ENCODE measurements around the gene ATF6. TPM values are rescaled to one million over a fixed set of nuclear protein-coding genes. Genes with fewer than 3 reads are reported as not detected.
A peak's percentile ranks its signal among the peaks of the same experiment; 100 is the strongest.

ATF6 gene
- total RNA-seq, 1 donor = 28.6 TPM

- H3K36me3 ChIP-seq (ENCODE audit: insufficient read depth, low read length) = no peaks in the 10 kb centered on the region
- H4K20me1 ChIP-seq (ENCODE audit: insufficient read depth, low read length) = peaks cover under 1% of the 10 kb centered on the region
- TF ChIP-seq CTCF (IDR thresholded peaks at IDR 0.05; ENCODE audit: extremely low read depth, low read depth, low read length) = no peak
- H3K9me3 ChIP-seq (ENCODE audit: low read depth, low read length) = no peaks in the 10 kb centered on the region
- H3K4me1 ChIP-seq (ENCODE audit: insufficient read depth, low read length) = peaks cover 26% of the 10 kb centered on the region
- H3K27me3 ChIP-seq (ENCODE audit: insufficient read depth, low read length) = peaks cover 4% of the 10 kb centered on the region
- no peaks in the 10 kb centered on the region for H3K79me2 ChIP-seq (ENCODE audit: insufficient read depth, low read length)
- peak; percentile 73 for DNase-seq (ENCODE audit: insufficient read length, low spot score, missing footprints)
- H3K4me2 ChIP-seq (ENCODE audit: insufficient read depth, low read length) = no peak overlapping the region
- H3K4me3 ChIP-seq (ENCODE audit: insufficient read depth, low read length) = no peak overlapping the region
- H2AFZ ChIP-seq (ENCODE audit: low read length) = no peak overlapping the region
- H3K27ac ChIP-seq (ENCODE audit: low read depth, low read length) = no peak overlapping the region
These were observed 240.0 kb downstream of the ATF6 start for GRCh38 chr1:162006081-162006480.

GRCh38 chr1:162007466-162007865 lies 241.3 kb downstream of the ATF6 start:
- Histone ChIP-seq H3K4me1 (ENCODE audit: insufficient read depth, low read length) (peaks cover 25% of the 10 kb centered on the region), H3K36me3 (ENCODE audit: insufficient read depth, low read length) (no peaks in the 10 kb centered on the region), H3K4me2 (ENCODE audit: insufficient read depth, low read length) (no peak overlapping the region), H2AFZ (ENCODE audit: low read length) (no peak overlapping the region), H3K27ac (ENCODE audit: low read depth, low read length) (no peak overlapping the region), H4K20me1 (ENCODE audit: insufficient read depth, low read length) (peaks cover 5% of the 10 kb centered on the region), H3K79me2 (ENCODE audit: insufficient read depth, low read length) (no peaks in the 10 kb centered on the region), H3K27me3 (ENCODE audit: insufficient read depth, low read length) (peaks cover 4% of the 10 kb centered on the region), H3K4me3 (ENCODE audit: insufficient read depth, low read length) (no peak overlapping the region), H3K9me3 (ENCODE audit: low read depth, low read length) (no peaks in the 10 kb centered on the region)
- TF ChIP-seq CTCF (IDR thresholded peaks at IDR 0.05; ENCODE audit: extremely low read depth, low read depth, low read length) = no peak
- peak; percentile 77 for DNase-seq (ENCODE audit: insufficient read length, low spot score, missing footprints)

DNA sequence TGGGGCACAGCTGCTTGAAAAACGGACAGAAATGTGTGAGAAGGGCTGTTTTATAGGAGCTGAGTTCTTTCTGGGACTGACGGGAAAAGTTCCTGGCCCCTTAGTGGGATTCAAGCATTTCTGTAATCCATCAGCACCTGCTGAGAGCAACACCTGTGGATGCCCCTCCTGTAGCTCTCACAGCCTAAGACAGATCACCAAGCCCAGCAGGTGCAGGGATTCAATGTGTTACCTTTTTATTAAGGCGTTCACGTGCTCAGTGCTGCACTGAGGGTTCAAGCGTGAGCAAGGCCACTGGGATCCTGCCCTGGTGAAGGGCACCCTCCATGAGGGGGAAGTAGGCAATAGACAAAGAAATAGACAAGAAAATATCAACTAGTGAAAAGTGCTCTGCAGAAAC lies 242.7 kb downstream of the ATF6 start:
- Histone ChIP-seq H3K4me1 (ENCODE audit: insufficient read depth, low read length) (peaks cover 14% of the 10 kb centered on the region), H4K20me1 (ENCODE audit: insufficient read depth, low read length) (peaks cover 5% of the 10 kb centered on the region), H3K4me2 (ENCODE audit: insufficient read depth, low read length) (no peak overlapping the region), H3K36me3 (ENCODE audit: insufficient read depth, low read length) (no peaks in the 10 kb centered on the region), H3K79me2 (ENCODE audit: insufficient read depth, low read length) (no peaks in the 10 kb centered on the region), H2AFZ (ENCODE audit: low read length) (no peak overlapping the region), H3K27me3 (ENCODE audit: insufficient read depth, low read length) (peaks cover 4% of the 10 kb centered on the region), H3K27ac (ENCODE audit: low read depth, low read length) (no peak overlapping the region), H3K9me3 (ENCODE audit: low read depth, low read length) (no peaks in the 10 kb centered on the region), H3K4me3 (ENCODE audit: insufficient read depth, low read length) (no peak overlapping the region)
- peak; percentile 21 for DNase-seq (ENCODE audit: insufficient read length, low spot score, missing footprints)
- TF ChIP-seq CTCF (IDR thresholded peaks at IDR 0.05; ENCODE audit: extremely low read depth, low read depth, low read length) = no peak

DNA sequence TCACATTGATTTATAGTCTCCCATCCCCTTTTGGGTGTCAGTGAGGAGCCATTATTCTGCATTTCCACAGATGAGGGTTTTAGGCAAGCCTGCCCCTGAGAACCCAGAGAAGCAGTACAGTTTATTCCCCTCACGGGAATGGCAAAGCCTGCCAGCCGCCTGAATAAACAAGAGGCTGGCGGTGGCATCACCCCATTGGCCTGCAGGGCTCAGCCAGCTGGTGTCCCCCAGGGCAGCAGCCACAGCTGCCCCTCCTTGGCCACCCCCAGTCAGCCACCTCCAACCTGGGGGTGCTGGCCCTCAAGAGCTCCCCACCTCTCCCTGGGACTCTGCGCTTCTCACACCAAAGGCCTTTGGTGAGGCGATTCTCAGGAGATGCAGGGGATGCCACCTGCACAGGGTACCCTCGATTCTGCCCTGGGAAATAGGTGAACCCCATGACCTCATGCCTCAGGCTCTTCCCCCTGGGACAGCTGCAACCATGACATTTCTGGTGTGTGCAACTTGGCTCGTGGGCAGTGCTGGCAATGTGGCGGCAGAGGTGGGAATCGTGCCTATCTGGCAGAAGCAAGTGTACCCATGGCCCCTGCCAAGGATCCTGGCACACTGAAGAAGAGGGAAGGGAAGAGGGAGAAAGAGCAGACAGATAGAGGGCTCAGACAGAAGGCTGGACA lies 243.5 kb downstream of the ATF6 start:
- Histone ChIP-seq H3K79me2 (ENCODE audit: insufficient read depth, low read length) (no peaks in the 10 kb centered on the region), H3K36me3 (ENCODE audit: insufficient read depth, low read length) (no peaks in the 10 kb centered on the region)

More for the DNA sequence above, 243.5 kb downstream of the ATF6 start:
- peaks cover 5% of the 10 kb centered on the region for H4K20me1 ChIP-seq (ENCODE audit: insufficient read depth, low read length)
- H3K4me3 ChIP-seq (ENCODE audit: insufficient read depth, low read length) = no peak overlapping the region
- H3K27ac ChIP-seq (ENCODE audit: low read depth, low read length) = no peak overlapping the region
- H3K4me1 ChIP-seq (ENCODE audit: insufficient read depth, low read length) = peaks cover 6% of the 10 kb centered on the region
- H3K9me3 ChIP-seq (ENCODE audit: low read depth, low read length) = no peaks in the 10 kb centered on the region
- TF ChIP-seq CTCF (IDR thresholded peaks at IDR 0.05; ENCODE audit: extremely low read depth, low read depth, low read length) = no peak
- H2AFZ ChIP-seq (ENCODE audit: low read length) = no peak overlapping the region
- peaks cover 4% of the 10 kb centered on the region for H3K27me3 ChIP-seq (ENCODE audit: insufficient read depth, low read length)
- H3K4me2 ChIP-seq (ENCODE audit: insufficient read depth, low read length) = no peak overlapping the region
- DNase-seq (ENCODE audit: insufficient read length, low spot score, missing footprints) = peak; percentile 11
